SJCRH30 (cell line): ENCODE results near the gene MYO5A. TPM values are rescaled to one million over a fixed set of nuclear protein-coding genes. Genes with fewer than 3 reads are reported as not detected.

Source experiments
- DNase-seq, 2 experiments: peaks; one replicate each; pipeline ENCODE4 v3.0.0-alpha.2; 2015 to 2020
- H3K27ac ChIP-seq: fragments of 250-450 bp; sonication (Bioruptor Pico); 2 replicates; pipeline ENCODE4 v1.5.1; 2020; ENCODE audit warnings: mild to moderate bottlenecking, moderate library complexity
- H3K27me3 ChIP-seq: fragments of 250-450 bp; sonication (Bioruptor Pico); 2 replicates; pipeline ENCODE4 v1.5.1; 2020; ENCODE audit warnings: mild to moderate bottlenecking, moderate library complexity
- H3K36me3 ChIP-seq: fragments of 250-450 bp; sonication (Bioruptor Pico); 2 replicates; pipeline ENCODE4 v1.5.1; 2020; ENCODE audit warnings: mild to moderate bottlenecking, moderate library complexity
- H3K4me1 ChIP-seq: fragments of 250-450 bp; sonication (Bioruptor Pico); 2 replicates; pipeline ENCODE4 v1.5.1; 2020; ENCODE audit warnings: mild to moderate bottlenecking, moderate library complexity
- H3K4me3 ChIP-seq: fragments of 250-450 bp; sonication (Bioruptor Pico); 2 replicates; pipeline ENCODE4 v1.5.1; 2020; ENCODE audit warnings: mild to moderate bottlenecking, moderate library complexity
- H3K9me3 ChIP-seq: fragments of 250-450 bp; sonication (Bioruptor Pico); replicated peaks from 2 replicates; pipeline ENCODE4 v1.5.1; 2020; ENCODE audit warnings: mild to moderate bottlenecking, moderate library complexity
- total RNA-seq: library from RNA; depleted of rRNA; stranded (reverse); fragments of >200 nt; shearing (Covaris generic); gene quantifications from 2 replicates; pipeline ENCODE4 v1.2.3, GENCODE V29; 2014; rRNA removed

MYO5A gene
- total RNA-seq, 1 experiment from 2014 or later = 15.2 TPM

DNA sequence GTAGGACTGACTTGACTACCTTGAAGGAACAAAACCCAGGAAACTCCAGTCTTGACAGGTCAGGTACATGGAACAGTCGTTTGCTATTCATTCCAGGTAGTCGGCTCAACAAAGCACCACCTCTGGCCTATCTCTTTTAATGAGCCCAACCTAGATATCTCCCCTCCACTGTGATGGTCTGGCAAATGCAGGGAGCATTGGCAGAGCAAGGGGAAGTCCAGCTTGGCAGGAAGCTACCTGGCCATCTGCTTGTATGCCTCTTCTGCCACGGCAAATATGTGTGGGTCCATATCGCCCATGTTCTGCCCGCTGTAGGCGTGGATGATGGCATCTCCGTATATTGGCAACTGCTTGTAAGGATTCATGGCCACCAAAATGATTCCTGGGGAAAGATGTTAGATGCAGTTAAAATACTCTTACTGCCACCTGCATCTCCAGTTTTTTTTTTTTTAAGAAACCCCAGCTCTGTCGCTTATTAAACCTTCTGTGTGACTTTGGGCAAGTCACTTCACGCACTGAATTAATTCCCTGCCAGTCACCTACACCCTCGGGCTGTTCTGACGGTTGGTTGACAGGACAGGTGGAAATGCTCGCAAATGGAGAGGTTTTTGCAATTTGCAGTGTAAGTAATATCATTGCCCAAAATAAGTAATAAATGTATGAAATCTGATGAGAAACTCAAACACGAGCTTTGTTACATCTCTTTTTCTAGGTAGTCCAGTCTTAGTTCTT lies 249.9 kb downstream of the MYO5A start:
- Histone ChIP-seq H3K36me3 (no peaks in the 10 kb centered on the region), H3K4me3 (no peak overlapping the region), H3K9me3 (no peaks in the 10 kb centered on the region), H3K4me1 (no peaks in the 10 kb centered on the region), H3K27me3 (no peaks in the 10 kb centered on the region), H3K27ac (no peak overlapping the region)
- no peak for DNase-seq

DNA sequence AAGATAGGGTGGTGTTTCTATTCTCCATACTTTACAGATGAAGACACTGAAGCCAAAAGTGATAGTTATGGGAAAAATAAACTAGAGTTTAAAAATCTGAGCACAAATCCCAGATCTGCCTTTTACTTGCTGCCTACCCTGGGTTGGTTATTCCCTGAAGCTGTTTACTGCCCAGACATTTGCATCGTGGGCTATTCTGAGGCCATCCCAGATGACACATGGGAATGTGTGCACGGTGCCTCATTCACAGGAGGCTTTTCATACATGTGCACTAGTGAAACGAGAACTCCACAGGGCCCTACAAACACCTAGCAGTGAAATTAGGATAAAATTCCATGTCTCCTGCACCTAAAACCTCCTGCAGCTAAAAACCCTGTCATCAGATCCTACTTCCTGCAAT lies 250.5 kb downstream of the MYO5A start:
- Histone ChIP-seq H3K4me1 (no peaks in the 10 kb centered on the region), H3K4me3 (no peak overlapping the region), H3K36me3 (no peaks in the 10 kb centered on the region), H3K9me3 (no peaks in the 10 kb centered on the region), H3K27ac (no peak overlapping the region), H3K27me3 (no peaks in the 10 kb centered on the region)
- no peak for DNase-seq

DNA sequence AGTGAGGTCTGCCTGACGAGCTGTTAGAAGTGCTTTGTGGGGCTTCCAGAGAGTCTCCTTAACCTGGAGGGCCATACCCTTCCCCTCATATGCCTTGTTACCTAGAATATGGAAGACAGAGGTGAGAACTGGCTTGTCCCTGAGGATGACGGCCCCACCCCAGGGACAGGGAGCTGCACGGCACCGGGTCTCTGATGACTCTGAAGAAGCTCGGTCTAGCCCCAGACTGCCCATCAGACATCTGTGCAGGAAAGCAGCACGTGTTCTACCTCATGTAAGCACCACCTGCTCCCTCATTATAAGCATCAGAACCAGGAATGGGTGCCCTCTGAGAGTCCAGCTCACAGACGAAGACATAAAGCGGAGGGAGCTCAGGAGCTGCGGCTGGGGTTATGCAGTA lies 251.1 kb downstream of the MYO5A start:
- no peaks in the 10 kb centered on the region for H3K4me1 ChIP-seq
- DNase-seq = no peak
- H3K36me3 ChIP-seq = no peaks in the 10 kb centered on the region
- no peak overlapping the region for H3K4me3 ChIP-seq
- no peaks in the 10 kb centered on the region for H3K27me3 ChIP-seq
- no peaks in the 10 kb centered on the region for H3K9me3 ChIP-seq
- no peak overlapping the region for H3K27ac ChIP-seq

DNA sequence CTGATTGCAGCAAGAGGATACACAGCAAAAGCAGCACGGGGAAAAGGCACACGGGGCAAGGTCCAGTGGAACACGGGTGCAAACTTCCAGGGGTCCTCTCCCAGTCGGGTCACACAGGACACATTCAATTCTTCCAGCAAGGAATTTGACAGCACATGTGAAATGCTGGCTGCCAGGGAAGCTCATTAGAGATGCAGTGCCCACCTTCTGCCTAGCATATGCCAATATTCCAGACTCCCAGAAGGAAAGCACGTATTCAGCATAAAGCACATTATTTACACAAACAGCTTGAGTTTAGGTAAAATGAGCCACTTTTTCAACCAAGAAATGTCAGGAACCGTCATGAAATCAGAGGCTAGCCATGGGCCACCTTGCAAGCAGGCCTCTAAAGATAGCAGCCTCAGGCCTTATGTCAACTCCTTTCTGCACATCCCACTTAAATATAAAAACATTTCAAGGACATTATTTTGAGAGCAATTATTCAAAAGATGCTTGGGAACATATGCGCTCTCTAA lies 252.4 kb downstream of the MYO5A start:
- H3K4me1 ChIP-seq = no peaks in the 10 kb centered on the region
- no peak overlapping the region for H3K4me3 ChIP-seq
- DNase-seq = no peak
- H3K27me3 ChIP-seq = no peaks in the 10 kb centered on the region
- H3K9me3 ChIP-seq = no peaks in the 10 kb centered on the region
- H3K27ac ChIP-seq = no peak overlapping the region
- no peaks in the 10 kb centered on the region for H3K36me3 ChIP-seq

DNA sequence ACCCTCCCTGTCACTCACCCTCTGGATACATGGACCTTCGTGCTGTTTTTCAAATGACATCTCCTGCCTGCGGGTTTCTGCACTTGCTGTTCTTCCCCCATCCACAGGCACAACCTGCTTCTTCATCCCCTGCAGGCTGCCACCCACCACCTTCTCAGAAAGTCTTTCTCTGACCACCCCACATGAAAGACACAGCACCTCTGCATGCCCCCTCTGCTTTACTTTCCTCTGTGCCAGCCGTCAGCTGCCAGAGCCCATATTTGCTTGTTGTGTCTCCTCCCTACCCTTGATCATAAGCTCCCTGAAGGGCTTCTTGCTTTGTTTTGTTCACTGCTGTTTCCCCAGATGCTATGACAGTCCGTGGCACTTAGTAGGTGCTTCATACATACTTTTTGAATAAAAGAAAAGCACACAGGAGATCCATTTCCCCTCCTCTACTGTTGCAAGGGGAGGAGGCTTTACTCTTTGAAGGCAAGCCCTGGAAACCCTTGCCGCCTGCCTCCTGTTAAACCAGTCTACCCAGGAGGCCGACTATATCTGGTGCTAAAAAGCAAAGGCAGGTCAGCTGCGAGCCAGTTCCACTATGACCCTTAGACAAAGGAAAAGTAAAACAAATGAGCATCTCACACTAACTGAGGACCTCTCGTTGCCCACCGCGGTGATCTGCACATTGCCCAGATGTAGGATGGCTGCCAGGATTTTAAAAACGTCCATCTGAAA lies 265.0 kb downstream of the MYO5A start:
- DNase-seq = no peak
- Histone ChIP-seq H3K4me1 (peaks cover 4% of the 10 kb centered on the region; the same call in 1 of the 2 replicates), H3K4me3 (no peak overlapping the region), H3K27me3 (no peaks in the 10 kb centered on the region), H3K27ac (no peak overlapping the region), H3K9me3 (no peaks in the 10 kb centered on the region), H3K36me3 (no peaks in the 10 kb centered on the region)

DNA sequence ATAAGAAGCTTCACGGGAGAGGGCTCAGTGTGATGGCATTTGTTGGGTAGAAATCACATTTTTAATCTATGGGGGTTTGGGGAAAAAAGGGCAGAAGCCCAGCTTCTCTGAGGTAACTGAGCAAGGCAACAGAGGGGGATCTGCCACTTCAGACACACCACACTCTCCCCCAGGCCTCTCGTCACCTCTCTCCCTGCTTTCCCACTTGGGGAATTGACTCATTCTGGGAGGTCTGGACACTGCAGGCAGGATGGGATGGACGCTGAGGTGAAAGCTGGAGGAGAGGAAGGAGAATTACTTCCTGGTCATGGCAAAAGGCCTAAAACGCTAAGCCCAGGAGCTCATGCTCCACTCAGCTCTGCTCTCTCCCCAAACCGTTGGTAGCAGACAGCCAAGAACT lies 266.3 kb downstream of the MYO5A start:
- Histone ChIP-seq H3K36me3 (no peaks in the 10 kb centered on the region), H3K27me3 (no peaks in the 10 kb centered on the region), H3K4me1 (peaks cover 15% of the 10 kb centered on the region), H3K27ac (no peak overlapping the region), H3K9me3 (no peaks in the 10 kb centered on the region), H3K4me3 (no peak overlapping the region)
- no peak for DNase-seq

DNA sequence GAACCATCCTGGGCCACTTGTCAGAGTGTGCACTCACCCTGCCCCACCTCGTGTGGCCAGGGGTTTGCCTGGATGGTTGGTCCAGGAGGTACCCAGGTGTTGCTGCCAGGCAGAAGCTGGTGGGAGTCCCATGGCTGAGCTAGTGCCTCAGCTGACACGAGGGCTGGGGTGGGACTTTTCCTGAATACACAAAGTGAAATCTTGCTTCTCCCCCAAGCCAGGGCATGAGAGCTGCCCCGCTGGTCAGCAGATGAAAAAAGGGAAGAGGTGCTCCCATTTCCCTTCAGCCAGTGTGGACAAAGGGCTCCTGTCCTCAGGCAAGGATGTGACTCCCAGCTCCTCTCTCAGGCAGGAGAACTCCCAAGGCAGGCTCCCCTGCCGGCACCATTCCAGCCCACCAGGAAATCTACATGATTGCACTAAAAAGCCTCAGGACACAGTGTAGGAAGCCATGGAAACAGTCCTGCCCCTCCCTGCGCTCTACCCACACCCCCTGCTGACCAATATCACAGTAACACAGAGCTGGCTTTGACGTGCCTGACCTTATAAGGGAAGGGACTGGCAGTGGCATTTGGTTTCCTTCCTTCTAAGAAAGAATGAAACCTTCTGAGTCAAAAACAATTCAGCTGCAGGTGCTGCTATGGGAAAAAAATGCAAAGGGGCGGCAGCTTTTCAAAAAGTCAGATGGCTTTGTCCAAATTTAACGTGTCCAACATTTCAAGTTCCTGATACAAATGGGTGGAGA lies 267.0 kb downstream of the MYO5A start:
- H3K9me3 ChIP-seq = no peaks in the 10 kb centered on the region
- no peaks in the 10 kb centered on the region for H3K36me3 ChIP-seq
- no peaks in the 10 kb centered on the region for H3K27me3 ChIP-seq
- peak; percentile 36 to 51 for DNase-seq
- no peak overlapping the region for H3K27ac ChIP-seq
- peaks cover 22% of the 10 kb centered on the region for H3K4me1 ChIP-seq
- no peak overlapping the region for H3K4me3 ChIP-seq

DNA sequence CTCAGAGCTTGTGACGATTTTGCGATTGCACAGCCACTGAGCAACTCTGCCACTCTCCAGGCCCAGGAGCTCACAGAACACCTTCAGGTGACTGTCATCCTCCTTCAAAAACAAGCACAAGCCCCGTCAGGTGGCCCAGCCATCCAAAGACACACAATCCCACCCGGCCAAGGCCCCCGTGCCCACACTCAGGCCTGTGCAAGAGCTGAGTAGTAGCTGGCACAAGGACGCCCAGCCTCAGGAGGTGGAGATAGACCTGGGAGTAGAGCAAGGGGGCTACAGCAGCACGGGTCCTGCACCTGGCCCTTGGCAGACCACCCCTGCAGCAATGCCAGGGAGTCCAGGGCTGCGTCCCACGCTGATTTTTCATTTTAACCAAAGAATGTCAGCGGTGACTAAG lies 267.7 kb downstream of the MYO5A start:
- H3K27ac ChIP-seq = no peak overlapping the region
- H3K27me3 ChIP-seq = no peaks in the 10 kb centered on the region
- no peak for DNase-seq
- H3K36me3 ChIP-seq = no peaks in the 10 kb centered on the region
- no peaks in the 10 kb centered on the region for H3K9me3 ChIP-seq
- peaks cover 25% of the 10 kb centered on the region for H3K4me1 ChIP-seq
- H3K4me3 ChIP-seq = no peak overlapping the region

DNA sequence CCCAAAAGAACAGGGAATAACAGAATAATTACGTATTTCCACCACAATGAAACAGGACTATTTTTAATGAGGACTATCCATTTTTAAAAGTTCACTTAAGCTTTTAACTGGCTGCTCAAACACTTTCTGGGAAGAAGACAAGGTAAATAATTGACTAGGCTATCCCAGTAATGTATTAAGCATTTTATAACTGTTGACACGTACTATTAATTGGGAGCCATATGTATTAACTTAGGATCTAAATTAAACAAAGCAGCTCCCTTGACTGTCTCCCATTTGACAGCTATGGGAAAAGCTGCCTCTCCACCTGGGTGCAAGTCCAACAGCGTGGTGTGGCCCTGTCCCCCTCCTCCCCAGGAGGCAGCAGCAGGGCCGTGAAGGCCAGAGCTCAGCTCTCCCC lies 269.2 kb downstream of the MYO5A start:
- Histone ChIP-seq H3K4me1 (peaks cover 25% of the 10 kb centered on the region), H3K4me3 (no peak overlapping the region), H3K27ac (no peak overlapping the region), H3K9me3 (no peaks in the 10 kb centered on the region), H3K27me3 (no peaks in the 10 kb centered on the region), H3K36me3 (no peaks in the 10 kb centered on the region)
- DNase-seq = no peak

DNA sequence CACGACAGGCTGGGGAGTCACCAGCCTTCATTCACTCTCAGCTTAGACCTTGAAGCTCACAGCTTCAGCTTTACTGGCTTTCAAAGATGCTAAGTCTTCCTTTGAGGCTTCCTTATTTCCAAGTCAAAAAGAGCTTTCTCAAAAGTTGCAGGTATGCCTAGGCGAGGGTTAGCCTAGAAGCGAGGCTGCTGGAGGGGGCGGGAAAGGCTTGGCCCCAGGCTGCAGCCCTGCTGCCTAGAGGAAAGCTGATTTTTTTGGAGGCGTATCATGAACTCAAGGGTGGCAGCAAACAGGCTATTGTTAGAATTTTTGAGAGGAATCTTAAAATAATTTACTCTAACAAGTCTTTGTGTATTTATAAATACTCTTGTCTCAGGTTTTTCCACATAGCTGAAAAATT lies 270.2 kb downstream of the MYO5A start:
- Histone ChIP-seq H3K27ac (no peak overlapping the region), H3K36me3 (no peaks in the 10 kb centered on the region), H3K4me3 (no peak overlapping the region), H3K27me3 (no peaks in the 10 kb centered on the region), H3K4me1 (peaks cover 25% of the 10 kb centered on the region), H3K9me3 (no peaks in the 10 kb centered on the region)
- DNase-seq = no peak

DNA sequence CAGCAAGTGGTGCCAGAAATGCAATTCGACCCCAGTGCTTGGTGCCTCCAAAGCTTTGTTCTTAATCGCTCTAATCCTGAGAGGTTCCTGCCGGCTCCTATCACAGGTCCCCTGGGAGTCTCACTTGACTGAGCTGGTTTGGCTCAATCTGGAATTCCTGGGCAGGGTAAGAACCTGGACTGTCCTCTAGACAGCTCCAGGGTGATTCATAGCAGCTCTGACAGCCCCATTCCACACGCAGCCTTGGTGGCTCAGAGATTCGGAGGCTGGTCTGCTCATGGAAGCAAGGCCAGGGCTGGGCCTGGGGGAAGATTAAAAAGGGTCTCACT lies 271.0 kb downstream of the MYO5A start:
- DNase-seq = peak; percentile 88 to 93
- Histone ChIP-seq H3K4me3 (no peak overlapping the region; the same call in 1 of the 2 replicates), H3K27ac (no peak overlapping the region), H3K36me3 (no peaks in the 10 kb centered on the region), H3K4me1 (peaks cover 25% of the 10 kb centered on the region), H3K9me3 (no peaks in the 10 kb centered on the region), H3K27me3 (no peaks in the 10 kb centered on the region)

Other genes with a start within 250 kb of the MYO5A start
- gene MYO5C, start 233.1 kb downstream of the MYO5A start, total RNA-seq = 2.9 and 3.5 TPM in 2 replicates
- gene ARPP19, start 40.1 kb upstream of the MYO5A start, total RNA-seq = 88.2 and 96.1 TPM in 2 replicates
- 3.0 and 3.2 TPM in 2 replicates for gene ATOSA, start 150.5 kb upstream of the MYO5A start, total RNA-seq